GM18526 (cell line): ENCODE data around the gene NUP153.

Source experiments
- POLR2A ChIP-seq: IDR thresholded peaks from 3 replicates; pipeline ENCODE4 v1.6.1; 2011; ENCODE audit not compliant: insufficient read length; ENCODE audit errors: extremely low read depth

The NUP153 gene

DNA sequence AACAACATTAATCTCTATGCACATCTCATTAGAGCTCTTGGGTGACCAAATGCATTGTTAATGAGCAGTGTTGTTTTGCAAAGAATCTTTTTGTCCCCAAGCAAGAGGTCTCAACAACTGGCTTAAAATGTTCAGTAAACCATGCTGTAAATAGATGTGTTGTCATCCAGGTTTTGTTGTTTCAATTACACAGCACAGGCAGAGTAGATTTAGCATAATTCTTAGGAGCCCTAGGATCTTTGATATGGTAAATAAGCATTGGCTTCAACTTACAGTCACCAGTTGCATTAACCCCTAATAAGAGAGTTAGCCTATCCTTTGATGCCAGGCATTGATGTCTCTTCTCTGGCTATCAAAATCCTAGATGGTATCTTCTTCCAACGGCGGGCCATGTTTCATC lies 23.3 kb downstream of the NUP153 start:
- TF ChIP-seq POLR2A: no peak

DNA sequence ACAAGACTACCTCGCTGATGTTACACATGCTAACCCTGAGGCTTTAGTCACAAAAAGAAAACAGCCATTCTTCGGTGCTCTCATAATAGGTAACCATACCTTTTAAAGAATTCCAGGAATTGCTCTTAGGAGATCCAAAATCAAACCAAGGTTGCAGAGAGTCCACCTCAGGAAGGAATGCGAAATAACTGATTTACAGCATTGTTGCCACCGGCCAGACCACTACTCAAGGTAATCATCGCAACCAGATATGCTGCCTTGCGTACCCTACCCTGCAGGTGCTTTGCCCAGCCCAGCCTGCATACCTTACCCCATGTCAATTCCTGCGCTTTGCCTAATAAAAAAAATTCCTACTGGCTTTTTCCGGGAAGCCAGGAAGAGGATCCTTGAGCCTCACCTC lies 27.0 kb downstream of the NUP153 start:
- TF ChIP-seq POLR2A: no peak

DNA sequence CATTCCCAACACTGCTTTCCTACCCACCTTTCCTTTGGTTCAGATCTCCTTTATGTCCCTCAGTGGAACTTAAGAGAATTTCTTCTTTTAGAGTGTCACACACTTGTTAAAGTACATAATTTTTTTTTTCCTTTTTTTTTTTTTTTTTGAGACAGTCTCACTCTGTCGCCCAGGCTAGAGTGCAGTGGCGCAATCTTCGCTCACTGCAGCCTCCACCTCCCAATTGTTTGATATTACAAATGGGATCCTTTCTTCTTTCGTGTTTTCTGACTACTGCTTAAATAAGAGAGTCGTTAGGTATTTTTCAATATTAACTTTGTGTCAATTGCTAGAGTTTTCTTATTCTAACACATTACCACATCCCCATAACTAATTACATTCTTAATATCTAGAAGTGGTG lies 29.1 kb downstream of the NUP153 start:
- TF ChIP-seq POLR2A: no peak

DNA sequence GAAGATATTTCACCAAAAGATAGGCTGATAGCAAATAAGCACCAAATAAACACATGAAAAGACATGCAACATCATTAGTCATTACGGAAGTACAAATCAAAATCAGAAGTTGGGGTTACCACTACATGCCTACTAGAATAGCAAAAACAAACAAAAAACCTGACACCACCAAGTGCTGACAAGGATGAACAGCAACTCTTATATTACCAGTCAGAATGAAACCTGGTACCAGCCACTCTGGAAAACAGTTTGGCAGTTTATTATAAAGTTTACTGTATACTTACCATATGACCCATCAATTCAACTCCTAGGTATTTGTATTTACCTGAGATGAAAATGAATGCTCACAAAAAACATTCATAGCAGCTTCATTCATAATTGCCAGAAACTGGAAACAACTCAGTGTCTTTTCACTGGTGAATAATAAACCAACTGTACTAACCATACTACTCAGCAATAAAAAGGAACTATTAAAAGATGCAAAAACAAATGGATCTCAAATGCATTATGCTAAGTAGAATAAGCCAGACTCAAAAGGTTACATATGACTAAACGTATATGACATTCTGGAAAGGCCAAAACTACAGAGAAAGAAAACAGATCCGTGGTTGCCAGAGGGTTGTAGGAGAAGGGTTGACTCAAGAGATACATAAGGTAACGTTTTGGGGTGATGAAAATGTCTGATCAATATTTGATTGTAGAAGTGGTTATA lies 33.0 kb downstream of the NUP153 start:
- no peak for TF ChIP-seq POLR2A

DNA sequence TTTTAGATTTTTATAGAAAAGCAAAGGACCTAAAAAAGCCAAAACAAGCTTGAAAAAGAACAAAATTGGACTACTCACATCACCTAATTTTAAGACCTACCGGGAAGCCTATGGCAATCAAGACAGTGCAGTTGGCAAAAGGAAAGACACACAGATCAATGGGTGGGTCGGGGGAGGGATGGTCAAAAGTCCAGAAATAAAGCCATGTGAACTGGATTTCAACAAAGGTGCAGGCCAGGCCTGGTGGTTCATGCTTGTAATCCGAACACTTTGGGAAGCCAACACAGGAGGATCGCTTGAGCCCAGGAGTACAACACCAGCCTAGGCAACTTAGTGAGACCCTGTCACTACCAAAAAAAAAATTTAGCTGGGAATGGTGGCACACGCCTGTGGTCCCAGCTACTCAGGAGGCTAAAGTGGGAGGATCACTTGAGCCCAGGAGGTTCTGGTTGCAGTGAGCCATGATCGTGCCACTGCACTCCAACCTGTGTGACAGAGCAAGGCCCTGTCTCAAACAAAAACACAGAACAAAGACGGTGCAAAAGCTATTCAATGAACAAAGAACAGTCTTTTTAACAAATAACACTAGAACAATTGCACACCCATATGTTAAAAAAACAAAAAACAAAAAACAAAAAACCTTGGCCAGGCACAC lies 34.5 kb downstream of the NUP153 start:
- TF ChIP-seq POLR2A: no peak

DNA sequence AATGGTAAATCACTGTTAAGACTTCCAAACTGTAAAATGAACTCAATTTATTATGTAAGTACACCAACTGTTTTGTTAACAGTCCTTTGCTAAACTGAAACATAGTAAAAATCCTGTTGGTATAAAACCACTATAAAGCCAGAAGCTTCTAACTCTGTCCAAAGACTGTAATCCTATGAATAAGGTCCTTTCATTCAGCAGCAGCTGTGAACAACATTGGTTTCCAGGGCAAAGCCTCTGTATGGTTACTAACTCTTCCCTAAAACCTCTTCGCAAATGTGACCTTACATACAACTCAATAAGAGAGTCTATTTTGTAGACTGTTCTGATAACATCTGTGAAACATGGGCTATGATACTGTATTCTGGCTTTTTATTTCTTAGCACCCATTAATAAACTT lies 40.1 kb downstream of the NUP153 start:
- TF ChIP-seq POLR2A: no peak

DNA sequence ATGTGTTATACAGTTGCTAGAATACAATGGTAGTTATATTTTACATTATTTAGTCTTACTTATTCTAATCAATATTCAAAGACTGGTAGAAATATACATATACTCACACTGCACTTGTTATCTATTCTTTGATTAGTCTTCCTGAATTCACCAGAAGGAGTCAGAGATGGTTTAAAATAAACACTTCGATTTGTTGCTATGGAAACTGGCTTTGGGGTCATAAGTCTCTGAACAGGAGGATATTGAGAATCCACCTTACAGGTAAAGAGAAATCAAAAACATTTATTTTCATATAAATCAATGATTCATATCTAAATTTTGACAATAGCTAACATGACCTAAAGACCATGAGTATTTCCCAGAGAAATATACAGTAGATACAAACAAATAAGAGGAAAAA lies 41.6 kb downstream of the NUP153 start:
- TF ChIP-seq POLR2A: no peak

DNA sequence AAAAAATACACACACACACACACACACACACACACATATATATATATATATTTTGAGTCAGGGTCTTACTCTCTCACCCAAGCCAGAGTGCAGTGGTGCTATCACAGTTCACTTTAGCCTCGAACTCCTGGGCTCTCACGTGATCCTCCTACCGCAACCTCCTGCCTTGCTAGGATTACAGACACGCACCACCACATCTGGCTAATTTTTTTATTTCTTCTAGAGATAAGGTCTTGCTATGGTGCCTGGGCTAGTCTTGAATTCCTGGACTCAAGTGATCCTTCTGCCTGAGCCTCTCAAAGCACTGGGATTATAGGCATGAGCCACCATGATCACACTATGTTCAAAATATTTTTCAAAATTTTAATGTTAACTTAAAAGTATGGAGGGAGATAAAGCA lies 43.5 kb downstream of the NUP153 start:
- TF ChIP-seq POLR2A: no peak

DNA sequence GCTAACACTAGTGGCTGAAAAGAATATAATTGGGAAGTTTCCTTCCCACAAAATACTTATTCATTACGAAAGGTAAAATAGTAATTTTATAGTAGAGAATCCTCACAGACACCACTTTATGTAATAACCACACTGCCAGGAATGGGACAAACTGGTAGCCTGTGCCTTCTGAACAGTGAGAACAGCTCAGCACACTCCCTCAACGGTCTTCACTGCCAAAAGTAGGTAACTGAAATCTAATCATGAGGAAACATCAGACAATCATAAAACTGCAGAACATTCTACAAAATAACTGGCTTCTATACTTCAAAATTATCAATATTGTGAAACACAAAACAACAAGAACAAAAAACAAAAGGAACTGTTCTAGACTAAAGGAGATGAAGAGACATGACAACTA lies 44.1 kb downstream of the NUP153 start:
- TF ChIP-seq POLR2A: no peak

DNA sequence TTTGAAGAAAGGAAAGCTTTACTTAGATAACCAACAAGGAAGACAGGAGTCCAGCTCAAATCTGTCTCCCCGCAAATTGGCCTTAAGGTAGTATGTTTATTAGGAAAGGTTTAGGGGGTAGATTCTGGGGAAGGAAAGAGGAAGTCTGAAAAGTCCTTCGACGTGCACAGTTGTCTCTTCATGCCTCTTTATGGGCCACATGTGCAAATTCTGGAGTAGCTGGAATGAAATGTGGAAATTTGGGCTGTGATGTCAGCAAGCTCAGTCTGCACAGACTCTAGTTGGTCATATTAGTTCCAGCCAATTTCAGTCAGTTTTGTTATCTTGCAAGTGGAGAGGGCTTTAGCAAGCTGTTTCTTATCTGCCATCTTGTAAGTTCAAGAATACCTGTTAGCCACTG lies 50.1 kb downstream of the NUP153 start:
- no peak for TF ChIP-seq POLR2A

DNA sequence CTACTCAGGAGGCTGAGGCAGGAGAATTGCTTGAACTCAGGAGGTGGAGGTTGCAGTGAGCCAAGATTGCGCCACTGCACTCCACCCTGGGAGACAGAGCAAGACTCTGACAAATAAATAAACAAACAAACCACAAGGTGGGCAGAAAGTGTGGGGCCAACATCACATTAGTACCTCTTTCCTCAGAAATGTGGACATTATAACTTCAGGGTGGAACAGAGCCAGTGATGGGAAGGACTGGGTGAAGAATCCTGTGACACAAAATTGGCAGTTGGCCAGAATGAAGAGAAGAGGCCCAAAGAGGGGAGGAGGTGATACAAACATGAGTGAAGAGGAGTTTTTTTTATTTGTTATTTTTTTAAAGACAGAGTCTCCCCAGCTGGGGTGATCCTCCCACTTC lies 50.6 kb downstream of the NUP153 start:
- no peak for TF ChIP-seq POLR2A

DNA sequence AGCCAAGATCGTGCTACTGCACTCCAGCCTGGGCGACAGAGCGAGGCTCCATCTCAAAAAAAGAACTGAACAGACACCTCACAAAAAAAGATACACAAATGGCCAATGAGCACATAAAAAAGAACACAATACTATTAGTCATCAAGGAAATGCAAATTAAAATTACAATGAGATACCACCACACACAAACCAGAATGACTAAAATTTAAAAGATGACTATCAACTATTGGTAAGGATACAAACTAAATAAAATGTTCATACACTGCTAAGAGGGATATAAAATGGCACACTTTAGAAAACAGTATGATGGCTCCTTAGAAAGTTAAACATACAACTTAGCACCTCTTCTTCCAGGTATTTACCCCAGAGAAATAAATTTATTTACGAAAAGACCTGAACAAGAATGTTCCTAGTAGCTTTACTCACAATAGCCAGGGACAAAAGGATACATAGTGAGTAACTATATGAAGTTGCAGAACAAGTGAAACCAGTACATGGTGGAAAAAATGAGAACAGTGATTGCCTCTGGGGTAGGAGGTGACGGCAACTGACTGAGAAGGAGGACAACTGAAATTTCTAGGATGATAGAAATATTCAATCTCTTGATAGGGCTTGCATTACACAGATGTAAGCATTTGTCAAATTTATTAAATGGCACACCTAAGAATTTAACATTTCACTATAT lies 53.4 kb downstream of the NUP153 start:
- no peak for TF ChIP-seq POLR2A

DNA sequence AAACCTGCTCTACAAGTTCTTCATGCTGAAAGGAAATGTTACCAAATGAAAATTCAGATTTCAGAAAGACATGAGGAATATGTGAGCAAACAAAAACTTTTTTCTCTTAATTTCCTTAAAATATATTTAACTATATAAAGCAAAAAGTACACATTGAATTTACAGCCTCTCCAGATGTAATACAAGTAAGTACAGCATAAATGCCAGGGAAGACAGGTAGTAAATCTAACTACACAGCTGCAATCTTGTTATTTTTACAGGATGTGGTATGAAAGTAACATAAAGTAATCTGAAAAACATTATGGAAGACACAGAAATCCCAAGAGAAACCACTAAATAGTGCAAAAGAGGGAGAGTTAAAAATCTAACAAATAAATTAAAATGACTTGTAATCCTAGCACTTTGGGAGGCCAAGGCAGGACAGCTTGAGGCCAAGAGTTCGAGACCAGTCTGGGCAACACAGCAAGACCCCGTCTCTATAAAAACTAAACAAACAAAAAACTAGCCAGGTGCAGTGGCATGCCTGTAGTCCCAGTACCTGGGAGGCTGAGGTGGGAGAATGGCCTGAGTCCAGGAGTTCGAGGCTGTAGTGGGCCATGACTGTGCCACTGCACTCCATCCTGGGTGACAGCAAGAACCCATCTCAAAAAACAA lies 55.9 kb downstream of the NUP153 start:
- no peak for TF ChIP-seq POLR2A

DNA sequence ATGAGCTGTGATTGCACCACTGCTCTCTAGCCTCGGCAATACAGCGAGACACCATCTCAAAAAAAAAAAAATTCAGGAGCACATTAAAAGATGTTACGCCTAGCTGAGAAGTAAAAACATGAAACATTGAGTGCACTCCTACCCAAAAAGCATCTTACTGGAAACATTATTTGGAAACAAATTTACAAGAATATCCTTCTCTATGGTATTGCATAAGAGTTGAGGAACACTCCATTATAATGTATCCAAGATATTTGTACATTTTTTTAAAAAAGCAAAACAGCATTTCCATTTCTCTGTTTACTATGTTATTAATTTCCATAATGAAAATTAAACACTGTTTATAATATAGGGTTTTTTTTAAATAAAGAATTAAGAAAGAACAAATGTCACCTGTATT lies 58.0 kb downstream of the NUP153 start:
- TF ChIP-seq POLR2A: no peak

DNA sequence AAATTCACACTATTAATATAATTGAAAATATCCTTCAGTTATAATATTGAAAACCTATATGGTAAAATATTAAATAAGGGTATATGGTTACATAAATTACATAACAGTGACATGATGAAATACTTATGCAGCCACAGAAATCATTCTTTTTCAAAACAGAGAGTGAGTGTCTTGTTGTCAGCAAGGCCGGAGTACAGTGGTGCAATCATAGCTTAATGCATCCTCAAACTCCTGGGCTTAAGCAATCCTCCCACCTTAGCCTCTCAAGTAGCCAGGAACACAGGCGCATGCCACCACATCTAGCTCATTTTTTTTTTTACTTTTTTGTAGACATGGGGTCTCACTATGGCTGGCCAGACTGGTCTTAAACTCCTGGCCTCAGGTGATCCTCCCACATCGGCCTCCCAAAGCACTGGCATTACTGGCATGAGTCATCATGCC lies 66.2 kb downstream of the NUP153 start:
- no peak for TF ChIP-seq POLR2A

DNA sequence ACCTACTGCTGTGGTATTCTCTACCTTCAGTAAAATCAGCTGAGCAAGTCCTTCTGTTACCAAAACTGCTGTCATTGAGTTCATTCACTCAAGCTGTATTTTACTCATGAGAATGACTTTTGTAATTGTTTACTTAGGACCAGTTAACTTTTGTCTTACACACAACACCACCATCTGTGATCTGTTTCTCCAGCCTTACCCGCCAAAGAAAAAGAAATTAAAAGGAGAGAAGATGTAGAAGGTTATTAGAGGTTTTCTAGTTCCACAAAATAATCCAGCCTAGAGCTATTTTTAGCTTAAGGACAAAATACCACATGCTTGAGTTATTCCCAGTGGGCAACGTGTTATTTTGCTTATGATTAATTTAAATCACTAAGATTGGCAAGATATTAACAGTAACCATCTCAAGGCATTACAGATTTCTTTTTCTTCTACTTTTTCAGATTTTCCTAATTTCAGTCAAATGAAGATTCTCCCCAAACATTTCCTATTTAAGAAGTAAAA lies 68.5 kb downstream of the NUP153 start:
- TF ChIP-seq POLR2A: no peak

DNA sequence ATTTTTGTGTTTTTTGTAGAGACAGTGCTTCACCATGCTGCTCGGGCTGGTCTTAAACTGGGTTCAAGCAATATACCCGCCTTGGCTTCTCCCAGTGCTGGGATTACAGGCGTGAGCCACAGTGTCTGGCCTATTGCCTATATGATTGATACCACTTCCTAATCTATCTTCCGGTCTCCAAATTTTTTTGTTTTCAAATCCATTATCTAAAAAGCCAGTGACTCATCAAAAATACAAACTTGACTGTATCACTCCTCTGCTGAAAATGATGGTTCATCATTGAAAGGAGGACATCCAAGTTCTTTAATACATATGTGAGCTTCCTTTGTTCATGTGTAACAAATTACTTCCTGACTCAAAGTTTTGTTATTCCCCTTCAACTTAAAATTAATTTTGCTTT lies 71.2 kb downstream of the NUP153 start:
- TF ChIP-seq POLR2A: no peak
